ENCODE measurements around the gene ACSBG1. TPM values are rescaled to one million over a fixed set of nuclear protein-coding genes. Genes with fewer than 3 reads are reported as not detected.
A peak's percentile ranks its signal among the peaks of the same experiment; 100 is the strongest.

The ACSBG1 gene
- total RNA-seq, 4 donors from 2014 or later, result 1.5 TPM; not detected in 3

- no peak for TF ChIP-seq POLR2A (IDR thresholded peaks at IDR 0.05)
- TF ChIP-seq CTCF (IDR thresholded peaks at IDR 0.05), result no peak
- TF ChIP-seq POLR2AphosphoS5 (IDR thresholded peaks at IDR 0.05), result no peak
- TF ChIP-seq EP300 (IDR thresholded peaks at IDR 0.05; ENCODE audit: low read depth), result no peak
- H3K4me3 ChIP-seq, result no peak overlapping the region
- H3K9me3 ChIP-seq, result no peaks in the 10 kb centered on the region
- intact Hi-C loops (cut with DNase I; ENCODE audit: low total_unique reads) (no loop called here), in situ Hi-C loops (cut with MboI; ENCODE audit: low pct_ligation_motif_present in 1 of 4, low pct_unique_long_range_greater_than_20kb in 1 of 4, low sequenced_read_pairs in 3 of 4) (loop anchor here in 1 of 4 donors (25.0 kb wide), 1 partner anchor 298 kb away; the partner anchor contains the start of gene IREB2)
- H3K27me3 ChIP-seq, result no peaks in the 10 kb centered on the region
- H3K36me3 ChIP-seq, result no peaks in the 10 kb centered on the region
- peaks cover 5 to 22% (median 8%) of the 10 kb centered on the region in 4 donors for H3K4me1 ChIP-seq
- peak overlapping the region; percentile 42 to 63 (median 58) for H3K27ac ChIP-seq
- 85 to 100% methylated on average over 2 to 5 of the region's 5 CpGs for WGBS, 2 donors (ENCODE audit: low coverage in 1 of 2)
- no peak for DNase-seq
Observed at GRCh38 chr15:78139578-78139977, 94.8 kb downstream of the ACSBG1 start.

GRCh38 chr15:78133801-78134200 is 100.6 kb downstream of the ACSBG1 start:
- no peak overlapping the region for H3K4me3 ChIP-seq
- in situ Hi-C loops (cut with MboI; ENCODE audit: low pct_ligation_motif_present in 1 of 4, low pct_unique_long_range_greater_than_20kb in 1 of 4, low sequenced_read_pairs in 3 of 4), result loop anchor here in 1 of 4 donors (25.0 kb wide), 1 partner anchor 304 kb away; the partner anchor contains the start of gene IREB2
- WGBS, 2 donors (ENCODE audit: low coverage in 1 of 2), result 64 to 70% methylated on average over 1 to 2 of the region's 2 CpGs
- peaks cover 7 to 16% (median 10%) of the 10 kb centered on the region in 4 donors for H3K4me1 ChIP-seq
- no peak overlapping the region for H3K27ac ChIP-seq
- no peaks in the 10 kb centered on the region for H3K27me3 ChIP-seq
- H3K9me3 ChIP-seq, result no peaks in the 10 kb centered on the region
- H3K36me3 ChIP-seq, result no peaks in the 10 kb centered on the region
- no peak for DNase-seq
- TF ChIP-seq EP300 (IDR thresholded peaks at IDR 0.05; ENCODE audit: low read depth) (no peak), POLR2A (IDR thresholded peaks at IDR 0.05) (no peak), CTCF (IDR thresholded peaks at IDR 0.05) (no peak), POLR2AphosphoS5 (IDR thresholded peaks at IDR 0.05) (no peak)
- intact Hi-C loops (cut with DNase I; ENCODE audit: low total_unique reads), result no loop called here

- TF ChIP-seq POLR2A (IDR thresholded peaks at IDR 0.05), result peak; percentile 49
- no peak for TF ChIP-seq EP300 (IDR thresholded peaks at IDR 0.05; ENCODE audit: low read depth)
- peak in 2 of 3 donors; percentile 35 to 56 for TF ChIP-seq POLR2AphosphoS5 (IDR thresholded peaks at IDR 0.05)
- TF ChIP-seq CTCF (IDR thresholded peaks at IDR 0.05), result peak; percentile 53 to 87 (median 75)
- peak within 1 kb of the TSS; percentile 41 to 73 (median 64) for H3K4me3 ChIP-seq
- intact Hi-C loops (cut with DNase I; ENCODE audit: low total_unique reads), result no loop called here
- no peaks in the 10 kb centered on the region for H3K27me3 ChIP-seq
- H3K9me3 ChIP-seq, result no peaks in the 10 kb centered on the region
- peaks cover 7 to 23% (median 10%) of the 10 kb centered on the region in 4 donors for H3K4me1 ChIP-seq
- H3K36me3 ChIP-seq, result no peaks in the 10 kb centered on the region
- peak within 1 kb of the TSS; percentile 80 to 87 (median 84) for H3K27ac ChIP-seq
- peak; percentile 80 for DNase-seq
- in situ Hi-C loops (cut with MboI; ENCODE audit: low pct_ligation_motif_present in 1 of 4, low pct_unique_long_range_greater_than_20kb in 1 of 4, low sequenced_read_pairs in 3 of 4), result loop anchor here in 1 of 4 donors (25.0 kb wide), 1 partner anchor 306 kb away; the partner anchor contains the start of gene IREB2
- WGBS, 2 donors (ENCODE audit: low coverage in 1 of 2), result 1% methylated on average over 61 of the region's 79 CpGs; no CpG with 5 or more reads in 1 of the 2 donors
Observed at GRCh38 chr15:78131295-78132061, 102.9 kb downstream of the ACSBG1 start, which contains the start of gene CIB2. Gene CIB2, minus strand, starts transcription at chr15:78131445. Its CDS starts 230 bp downstream, at chr15:78131215.

All from transverse colon (tissue), 4 donors.